BLaER1 treated with 17β-estradiol and CSF1 and Interleukin-3, amounts not matched to agents 10 nM and 100 nM (cell line): ENCODE results near the gene DENND11.

Experiments
- H3K27ac ChIP-seq, 11 experiments: shearing (Covaris generic); formaldehyde crosslinking; 2 replicates each; pipeline ENCODE4 v1.8.1; 2022
- H3K27me3 ChIP-seq, 11 experiments: shearing (Covaris generic); formaldehyde crosslinking; 2 replicates each; pipeline ENCODE4 v1.8.1; 2022
- H3K36me3 ChIP-seq, 11 experiments: shearing (Covaris generic); formaldehyde crosslinking; 2 replicates each; pipeline ENCODE4 v1.8.1; 2022
- H3K4me1 ChIP-seq, 10 experiments: shearing (Covaris generic); formaldehyde crosslinking; 2 replicates each; pipeline ENCODE4 v1.8.1; 2022
- H3K4me2 ChIP-seq, 11 experiments: shearing (Covaris generic); formaldehyde crosslinking; 2 replicates each; pipeline ENCODE4 v1.8.1; 2022
- H3K4me3 ChIP-seq, 10 experiments: shearing (Covaris generic); formaldehyde crosslinking; 2 replicates each; pipeline ENCODE4 v1.8.1; 2022
- H3K9ac ChIP-seq, 11 experiments: shearing (Covaris generic); formaldehyde crosslinking; 2 replicates each; pipeline ENCODE4 v1.8.1; 2022
- H3K9me3 ChIP-seq, 11 experiments: shearing (Covaris generic); formaldehyde crosslinking; replicated peaks in 1 of 11; 2 replicates each; pipeline ENCODE4 v1.8.1; 2022
- H4K20me1 ChIP-seq, 11 experiments: shearing (Covaris generic); formaldehyde crosslinking; 2 replicates each; pipeline ENCODE4 v1.8.1; 2022
- Cebpa-rat ChIP-seq, 11 experiments: shearing (Covaris generic); IDR thresholded peaks; 2 replicates each; pipeline ENCODE4 v1.8.1; 2022

DENND11 gene

DNA sequence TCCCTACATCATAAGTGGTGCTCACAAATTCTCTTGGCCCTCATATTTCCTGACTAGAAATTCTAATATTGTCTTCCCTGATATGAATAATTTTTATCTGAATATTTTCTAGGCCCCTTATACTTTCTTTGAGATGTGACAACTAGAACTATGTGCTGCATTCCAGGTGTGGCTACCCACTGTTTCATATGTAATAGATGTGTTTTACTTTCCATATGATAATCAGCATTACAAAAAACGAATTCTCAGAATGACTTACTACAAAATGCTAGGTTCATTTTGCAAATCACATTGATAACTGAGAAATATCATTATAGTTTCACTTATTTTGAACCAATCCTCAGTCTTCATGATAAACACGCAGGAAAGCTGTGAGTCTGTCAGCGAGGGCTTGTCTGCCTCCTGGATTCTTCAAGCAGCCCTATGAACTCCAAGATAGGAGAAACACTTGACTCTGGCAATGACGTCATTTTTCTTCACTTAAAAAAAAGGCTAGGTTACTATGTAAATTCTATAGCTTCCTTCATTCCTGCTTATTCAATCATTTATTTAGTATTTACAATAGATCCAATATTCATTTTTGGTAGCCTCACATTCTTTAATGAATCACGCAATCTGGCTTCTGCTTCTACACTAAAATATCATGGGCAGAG, 10.8 kb upstream of the DENND11 start:
- Histone ChIP-seq H3K36me3 (no peaks in the 10 kb centered on the region), H3K9ac (no peak overlapping the region), H3K4me1 (no peaks in the 10 kb centered on the region), H4K20me1 (no peaks in the 10 kb centered on the region), H3K27ac (no peak overlapping the region), H3K9me3 (no peaks in the 10 kb centered on the region), H3K27me3 (no peaks in the 10 kb centered on the region), H3K4me3 (no peak overlapping the region), H3K4me2 (no peak overlapping the region)
- no peak for TF ChIP-seq Cebpa-rat (IDR thresholded peaks at IDR 0.05)

DNA sequence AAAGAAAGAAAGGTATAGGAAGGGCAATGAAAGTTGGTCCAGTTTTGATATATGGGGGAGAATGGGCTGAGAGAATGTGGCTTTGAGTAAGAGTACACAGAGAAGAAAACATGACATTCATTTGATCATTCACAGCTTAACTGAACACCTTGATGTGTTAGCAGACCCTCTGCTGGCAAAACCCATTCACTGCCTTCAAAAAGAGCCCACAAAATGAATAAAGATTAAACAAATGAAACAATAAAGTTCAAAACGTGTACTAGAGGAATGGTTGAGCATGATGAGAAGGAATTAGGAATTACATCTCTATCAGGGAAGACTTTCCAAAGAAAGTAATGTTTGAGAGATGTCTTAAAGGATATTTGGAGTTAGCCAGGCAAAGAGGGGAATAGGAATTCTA, 8.3 kb upstream of the DENND11 start:
- TF ChIP-seq Cebpa-rat (IDR thresholded peaks at IDR 0.05): no peak
- Histone ChIP-seq H4K20me1 (no peaks in the 10 kb centered on the region), H3K36me3 (no peaks in the 10 kb centered on the region), H3K4me1 (no peaks in the 10 kb centered on the region), H3K27ac (no peak overlapping the region), H3K27me3 (no peaks in the 10 kb centered on the region), H3K9ac (no peak overlapping the region), H3K4me2 (no peak overlapping the region), H3K4me3 (no peak overlapping the region), H3K9me3 (no peaks in the 10 kb centered on the region)

DNA sequence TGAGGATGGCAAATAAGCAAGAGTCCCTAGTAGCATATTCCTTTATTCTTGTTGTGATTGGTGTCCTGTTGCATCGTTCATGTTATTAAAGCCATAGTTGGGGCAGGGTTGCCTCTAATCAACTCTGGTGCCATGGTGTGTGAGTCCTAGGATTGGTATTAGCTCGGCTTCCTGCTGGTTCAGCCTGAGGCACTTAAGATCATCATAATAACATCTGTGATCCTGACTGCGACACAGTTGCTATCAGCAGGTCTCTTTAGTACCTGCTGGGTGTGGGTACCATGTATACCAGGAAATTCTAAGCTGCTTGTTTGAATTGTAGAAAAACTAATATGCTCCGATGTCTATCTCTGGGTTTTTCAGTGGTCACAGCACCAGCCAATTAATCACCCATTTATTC, 7.8 kb upstream of the DENND11 start:
- H3K9me3 ChIP-seq: no peaks in the 10 kb centered on the region
- no peak overlapping the region for H3K4me2 ChIP-seq
- no peaks in the 10 kb centered on the region for H3K36me3 ChIP-seq
- H3K4me1 ChIP-seq: no peaks in the 10 kb centered on the region
- H3K27me3 ChIP-seq: no peaks in the 10 kb centered on the region
- no peaks in the 10 kb centered on the region for H4K20me1 ChIP-seq
- no peak overlapping the region for H3K9ac ChIP-seq
- H3K4me3 ChIP-seq: no peak overlapping the region
- no peak for TF ChIP-seq Cebpa-rat (IDR thresholded peaks at IDR 0.05)
- H3K27ac ChIP-seq: no peak overlapping the region

DNA sequence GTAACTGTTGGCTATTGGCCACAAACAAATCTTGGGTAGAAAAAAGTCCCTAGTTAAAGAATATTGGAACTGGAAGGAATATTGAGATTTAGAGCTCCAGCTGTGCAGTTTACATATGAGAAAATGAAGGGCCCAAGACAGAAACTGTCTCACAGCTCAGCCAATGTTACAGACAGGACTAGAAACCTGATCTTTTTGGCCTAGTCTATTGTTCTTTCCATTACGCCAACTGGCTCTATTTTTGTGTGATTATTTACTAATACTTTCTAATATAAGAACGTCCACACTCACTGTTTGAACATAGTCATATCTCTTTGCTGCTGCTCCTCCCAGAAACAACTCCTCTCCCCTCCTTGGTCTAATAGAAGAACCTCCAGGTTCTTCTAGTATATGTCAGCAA, 7.4 kb upstream of the DENND11 start:
- Histone ChIP-seq H3K36me3 (no peaks in the 10 kb centered on the region), H3K9ac (no peak overlapping the region), H3K27ac (no peak overlapping the region), H3K4me2 (no peak overlapping the region), H4K20me1 (no peaks in the 10 kb centered on the region), H3K27me3 (no peaks in the 10 kb centered on the region), H3K4me1 (no peaks in the 10 kb centered on the region), H3K9me3 (no peaks in the 10 kb centered on the region), H3K4me3 (no peak overlapping the region)
- no peak for TF ChIP-seq Cebpa-rat (IDR thresholded peaks at IDR 0.05)

DNA sequence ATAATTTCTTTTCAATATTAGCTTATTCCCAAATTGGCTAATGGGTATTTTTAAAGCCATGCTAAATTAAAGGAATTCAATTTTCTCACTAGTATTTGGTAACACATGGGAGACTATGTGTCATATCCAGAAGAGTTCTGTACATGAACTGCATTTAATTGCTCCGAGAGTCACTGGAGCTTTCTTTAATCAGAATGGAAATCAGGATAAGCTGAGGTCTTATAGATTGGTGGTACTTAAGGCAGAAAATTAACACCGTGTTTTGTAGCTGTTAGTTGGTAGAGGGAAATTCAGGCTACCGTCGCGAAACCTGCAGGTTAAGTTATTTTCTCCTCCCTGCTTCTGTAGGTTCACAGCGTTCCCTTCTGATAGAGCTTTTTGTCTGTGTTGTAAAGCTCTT, 6.4 kb upstream of the DENND11 start, which contains the start of gene WEE2:
Gene WEE2 (plus strand): TSS at position 3 of the 400 bp plus-strand sequence. CDS start 406 bp downstream, outside the sequence.
- Histone ChIP-seq H3K36me3 (no peaks in the 10 kb centered on the region), H3K4me3 (no peak within 1 kb of the TSS), H3K27me3 (peaks cover 0 to 4% (median 2%) of the 10 kb centered on the region in 11 experiments; a peak in 7 of 22 replicates), H3K4me2 (no peak within 1 kb of the TSS), H4K20me1 (no peaks in the 10 kb centered on the region), H3K9me3 (no peaks in the 10 kb centered on the region), H3K9ac (no peak within 1 kb of the TSS), H3K27ac (no peak within 1 kb of the TSS), H3K4me1 (0 out of 20 replicates have a peak, but pooled peaks cover 0 to under 1% (median 0%) of the 10 kb centered on the region in 10 experiments)
- TF ChIP-seq Cebpa-rat (IDR thresholded peaks at IDR 0.05): no peak

DNA sequence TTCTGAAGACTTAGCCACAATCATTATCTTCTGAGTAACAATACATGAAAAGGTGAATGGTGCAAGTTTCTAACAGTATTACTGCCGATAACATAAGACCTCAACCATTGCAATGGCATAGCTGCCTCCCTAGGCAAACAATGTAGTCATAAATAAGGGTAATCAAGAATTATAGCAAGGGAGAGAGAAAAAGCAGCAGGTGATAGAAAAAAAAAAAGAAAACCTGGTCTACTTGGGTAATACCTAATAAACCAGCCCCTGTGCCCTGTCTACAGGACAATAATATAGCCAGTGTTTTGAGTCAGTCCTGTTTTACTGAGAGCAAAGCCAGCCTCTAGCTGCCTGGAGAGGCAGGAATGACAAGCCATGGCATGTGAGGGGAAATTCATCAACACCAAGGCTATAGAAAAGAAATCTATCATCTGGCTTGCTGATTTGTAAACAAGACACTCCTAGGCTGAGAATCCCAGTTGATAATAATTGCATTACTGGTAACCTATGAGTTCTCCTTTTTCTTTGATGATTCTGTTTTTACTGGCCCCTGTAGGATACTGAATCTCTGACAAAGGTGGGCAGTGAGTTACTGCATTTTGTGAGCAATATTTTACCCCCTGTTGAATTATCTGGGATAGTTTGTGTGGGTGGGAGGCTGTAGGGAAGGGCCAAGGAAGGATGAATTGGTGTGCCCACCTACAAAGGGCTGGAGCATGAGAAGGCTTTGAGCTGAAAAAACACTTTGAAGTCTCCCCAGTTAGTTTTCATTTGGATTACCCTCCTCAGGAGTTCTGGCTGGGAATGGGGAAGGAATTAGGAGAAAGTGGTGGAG, 4.5 kb upstream of the DENND11 start:
- Histone ChIP-seq H3K27ac (no peak overlapping the region), H3K9ac (no peak overlapping the region), H3K27me3 (peaks cover 7 to 13% (median 10%) of the 10 kb centered on the region in 11 experiments; a peak in 10 of 22 replicates), H3K9me3 (no peaks in the 10 kb centered on the region), H3K4me2 (no peak overlapping the region), H3K36me3 (no peaks in the 10 kb centered on the region), H3K4me3 (no peak overlapping the region), H4K20me1 (no peaks in the 10 kb centered on the region), H3K4me1 (peaks cover 6 to 13% (median 10%) of the 10 kb centered on the region in 10 experiments)
- no peak for TF ChIP-seq Cebpa-rat (IDR thresholded peaks at IDR 0.05)

DNA sequence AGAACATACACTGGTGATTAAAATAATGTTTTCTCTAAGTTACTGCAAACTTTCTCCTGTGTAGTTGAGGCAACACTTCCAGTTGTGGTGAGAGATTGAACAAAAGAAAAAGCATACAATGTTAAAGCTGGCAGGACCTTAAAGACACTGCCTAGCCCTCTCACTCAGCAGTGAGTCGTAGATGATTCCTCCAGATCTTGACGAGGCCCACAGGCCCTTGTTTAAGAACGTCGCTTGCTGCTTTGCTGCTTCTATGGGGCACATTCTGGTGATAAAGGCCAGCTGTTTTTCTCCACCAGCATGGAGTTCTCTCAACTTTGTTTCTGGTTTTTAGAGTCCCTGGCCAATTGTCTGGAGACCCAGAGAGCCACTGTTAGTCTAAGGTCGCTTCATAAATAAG, 2.8 kb upstream of the DENND11 start:
- Histone ChIP-seq H3K9ac (no peak overlapping the region), H3K27me3 (peaks cover 7 to 13% (median 10%) of the 10 kb centered on the region in 11 experiments; a peak in 10 of 22 replicates), H3K4me3 (no peak overlapping the region), H3K4me2 (no peak overlapping the region), H3K9me3 (no peaks in the 10 kb centered on the region), H3K36me3 (no peaks in the 10 kb centered on the region), H3K4me1 (peaks cover 18 to 25% (median 23%) of the 10 kb centered on the region in 10 experiments), H4K20me1 (peaks cover 7 to 13% (median 12%) of the 10 kb centered on the region in 11 experiments; a peak in 15 of 22 replicates), H3K27ac (no peak overlapping the region)
- TF ChIP-seq Cebpa-rat (IDR thresholded peaks at IDR 0.05): no peak

DNA sequence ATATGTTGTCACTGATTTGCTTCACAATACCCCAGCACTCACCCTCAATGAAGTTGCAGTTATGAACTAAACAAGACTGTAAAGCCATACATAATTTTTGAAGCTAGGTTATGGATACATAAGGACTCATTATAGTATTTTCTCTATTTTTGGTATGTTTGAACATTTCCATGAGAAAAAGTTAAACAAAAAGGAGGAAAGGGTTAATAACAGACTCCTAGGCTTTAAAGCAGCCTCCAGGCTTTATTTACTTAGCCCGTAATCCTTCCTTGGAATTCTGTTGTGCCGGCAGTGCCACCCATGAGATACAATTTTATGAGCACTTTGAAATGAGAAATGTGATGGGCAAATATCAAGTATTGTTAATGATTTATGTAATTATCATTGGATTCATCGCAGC, 2.1 kb upstream of the DENND11 start:
- Histone ChIP-seq H3K4me3 (no peak overlapping the region), H3K9me3 (no peaks in the 10 kb centered on the region), H3K4me1 (peaks cover 25 to 31% (median 29%) of the 10 kb centered on the region in 10 experiments), H3K36me3 (no peaks in the 10 kb centered on the region), H3K27me3 (peaks cover 7 to 13% (median 10%) of the 10 kb centered on the region in 11 experiments; a peak in 10 of 22 replicates), H3K9ac (no peak overlapping the region), H4K20me1 (peaks cover 12 to 20% (median 18%) of the 10 kb centered on the region in 11 experiments; a peak in 15 of 22 replicates), H3K27ac (no peak overlapping the region), H3K4me2 (no peak overlapping the region)
- TF ChIP-seq Cebpa-rat (IDR thresholded peaks at IDR 0.05): no peak

DNA sequence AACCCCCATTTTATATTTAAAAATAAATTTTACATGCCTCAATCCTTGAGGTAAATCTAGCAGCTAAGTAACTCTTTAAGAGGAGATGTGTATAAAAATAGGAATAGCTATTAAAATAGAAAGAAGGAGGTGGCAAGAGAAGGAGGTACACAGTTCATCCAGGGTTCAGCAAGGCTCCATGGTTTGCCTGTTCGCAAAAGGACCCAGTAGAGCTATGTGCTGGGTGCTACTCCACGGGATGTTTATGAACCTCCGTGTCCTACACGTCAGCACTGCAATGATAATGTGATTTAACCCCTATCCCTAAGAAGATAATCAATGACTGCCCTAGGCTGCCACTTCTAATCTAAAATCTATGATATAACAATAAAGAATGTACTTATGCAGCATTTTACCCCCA, 926 bp upstream of the DENND11 start:
- no peak overlapping the region for H3K27ac ChIP-seq
- H3K4me3 ChIP-seq: peak overlapping the region in 6 of 10 experiments; percentile 76 to 84 (median 80); a peak in 7 of 20 replicates
- H3K4me1 ChIP-seq: peaks cover 37 to 43% (median 42%) of the 10 kb centered on the region in 10 experiments
- no peak for TF ChIP-seq Cebpa-rat (IDR thresholded peaks at IDR 0.05)
- H3K9ac ChIP-seq: peak overlapping the region in 1 of 11 experiments; percentile 84; a peak in 1 of 22 replicates
- H3K9me3 ChIP-seq: no peaks in the 10 kb centered on the region
- H3K4me2 ChIP-seq: peak overlapping the region; percentile 71 to 98 (median 95); a peak in 21 of 22 replicates
- H3K27me3 ChIP-seq: peaks cover 7 to 13% (median 10%) of the 10 kb centered on the region in 11 experiments; a peak in 10 of 22 replicates
- no peaks in the 10 kb centered on the region for H3K36me3 ChIP-seq
- peaks cover 13 to 29% (median 25%) of the 10 kb centered on the region in 11 experiments; a peak in 18 of 22 replicates for H4K20me1 ChIP-seq
